IMR-90 (cell line): ENCODE results near the gene GNG7. TPM values are rescaled to one million over a fixed set of nuclear protein-coding genes. Genes with fewer than 3 reads are reported as not detected.

Experiments used
- ATAC-seq: fragments of 200-7000 bp; cut with Tn5 transposase; 2 replicates; pipeline ENCODE4 v1.9.1; 2020; ENCODE audit warnings: low read depth, mild to moderate bottlenecking, moderate library complexity
- BruUV-seq: library from RNA; stranded (reverse); fragments of 400-500 nt; replicated peaks from 2 replicates; lab custom pipeline; 2021; lab: Mats Ljungman, UMichigan
- CTCF ChIA-PET: fragments of 300-600 bp; formaldehyde crosslinking; extraction: SDS; loops from one replicate; lab custom pipeline; 2021; ENCODE audit warnings: antibody characterized with exemption; lab: Yijun Ruan, JAX
- POLR2A ChIA-PET: fragments of 300-600 bp; sonication (Branson Sonifier 250); formaldehyde crosslinking; loops from one replicate; lab custom pipeline; 2022; ENCODE audit warnings: antibody characterized with exemption; ENCODE audit not compliant: unreplicated experiment; lab: Charles Lee
- DNase-seq: peaks from one replicate; pipeline ENCODE4 v3.0.0; 2013
- H2AFZ ChIP-seq: replicated peaks from 2 replicates; pipeline ENCODE3; 2013; ENCODE audit warnings: low read length, mild to moderate bottlenecking; ENCODE audit not compliant: poor library complexity
- H2AK5ac ChIP-seq: 2 replicates; pipeline ENCODE4 v1.6.1; 2013; ENCODE audit warnings: low read depth, low read length, inconsistent platforms
- H2AK9ac ChIP-seq: replicated peaks from 2 replicates; pipeline ENCODE3; 2013; ENCODE audit warnings: mild to moderate bottlenecking, low read depth, low read length, moderate library complexity; ENCODE audit not compliant: poor library complexity
- H2BK120ac ChIP-seq: 2 replicates; pipeline ENCODE4 v1.6.1; 2013; ENCODE audit warnings: low read depth, low read length, inconsistent platforms
- H2BK15ac ChIP-seq: 3 replicates; pipeline ENCODE4 v1.6.1; 2013; ENCODE audit warnings: low read depth, low read length, inconsistent platforms
- H2BK20ac ChIP-seq: 2 replicates; pipeline ENCODE4 v1.6.1; 2013; ENCODE audit warnings: low read depth, mild to moderate bottlenecking, inconsistent platforms, low read length, moderate library complexity
- H2BK5ac ChIP-seq: 2 replicates; pipeline ENCODE4 v1.6.1; 2013; ENCODE audit warnings: mild to moderate bottlenecking, low read depth, low read length, inconsistent platforms; ENCODE audit not compliant: poor library complexity, severe bottlenecking
- H3K14ac ChIP-seq: replicated peaks from 2 replicates; pipeline ENCODE4 v1.6.1; 2013; ENCODE audit warnings: low read depth, low read length, inconsistent platforms
- H3K18ac ChIP-seq: 2 replicates; pipeline ENCODE4 v1.6.1; 2013; ENCODE audit warnings: low read depth, low read length, control low read depth
- H3K23ac ChIP-seq: 2 replicates; pipeline ENCODE4 v1.6.1; 2013; ENCODE audit warnings: low read depth, low read length, inconsistent platforms
- H3K27ac ChIP-seq: 2 replicates; pipeline ENCODE4 v1.5.1; 2013; ENCODE audit warnings: mild to moderate bottlenecking, control low read depth, low read length; ENCODE audit not compliant: insufficient read depth
- H3K27me3 ChIP-seq: 2 replicates; pipeline ENCODE4 v1.6.1; 2013; ENCODE audit warnings: low read length; ENCODE audit not compliant: control insufficient read depth, insufficient read depth
- H3K36me3 ChIP-seq: 2 replicates; pipeline ENCODE4 v1.6.1; 2013; ENCODE audit warnings: low read length, mixed read lengths; ENCODE audit not compliant: control insufficient read depth, insufficient read depth
- H3K4ac ChIP-seq: 2 replicates; pipeline ENCODE4 v1.6.1; 2013; ENCODE audit warnings: low read depth, low read length, inconsistent platforms
- H3K4me1 ChIP-seq: 2 replicates; pipeline ENCODE4 v1.6.1; 2013; ENCODE audit warnings: low read length, mixed read lengths; ENCODE audit not compliant: control insufficient read depth, insufficient read depth
- H3K4me2 ChIP-seq: 2 replicates; pipeline ENCODE4 v1.6.1; 2013; ENCODE audit warnings: low read depth, mild to moderate bottlenecking, control low read depth, low read length, moderate library complexity
- H3K4me3 ChIP-seq: 2 replicates; pipeline ENCODE4 v1.5.1; 2013; ENCODE audit warnings: low read depth, mild to moderate bottlenecking, control low read depth, low read length, moderate library complexity; ENCODE audit not compliant: insufficient read depth
- H3K56ac ChIP-seq: 2 replicates; pipeline ENCODE4 v1.6.1; 2013; ENCODE audit warnings: low read length, inconsistent platforms; ENCODE audit not compliant: insufficient read depth; ENCODE audit errors: extremely low read depth
- H3K79me1 ChIP-seq, 2 experiments: 2 replicates each; pipeline ENCODE4 v1.6.1; 2013; ENCODE audit warnings: low read length in 2 of 2, inconsistent platforms in 1 of 2, low read depth in 1 of 2
- H3K9ac ChIP-seq: 2 replicates; pipeline ENCODE4 v1.6.1; 2013; ENCODE audit warnings: low read depth, low read length, control low read depth
- H3K9me1 ChIP-seq: 2 replicates; pipeline ENCODE4 v1.6.1; 2013; ENCODE audit warnings: low read length, inconsistent platforms; ENCODE audit not compliant: insufficient read depth
- H3K9me3 ChIP-seq: 2 replicates; pipeline ENCODE4 v1.6.1; 2013; ENCODE audit warnings: low read length; ENCODE audit not compliant: control insufficient read depth, insufficient read depth
- H4K20me1 ChIP-seq: 2 replicates; pipeline ENCODE4 v1.6.1; 2013; ENCODE audit warnings: low read length, inconsistent platforms; ENCODE audit not compliant: insufficient read depth
- H4K5ac ChIP-seq: 2 replicates; pipeline ENCODE4 v1.6.1; 2013; ENCODE audit warnings: mild to moderate bottlenecking, low read depth, low read length, control low read depth
- H4K8ac ChIP-seq, 2 experiments: 2 replicates each; pipeline ENCODE4 v1.6.1; 2013; ENCODE audit warnings: low read depth in 2 of 2, low read length in 2 of 2, control low read depth in 1 of 2, inconsistent platforms in 1 of 2
- H4K91ac ChIP-seq: 2 replicates; pipeline ENCODE4 v1.6.1; 2013; ENCODE audit warnings: low read depth, low read length, inconsistent platforms; ENCODE audit not compliant: insufficient read depth
- BHLHE40 ChIP-seq: fragments of 150-350 bp; IDR thresholded peaks from 2 replicates; pipeline ENCODE4 v1.6.1; 2016; ENCODE audit warnings: mild to moderate bottlenecking, low read depth, low read length
- MXI1 ChIP-seq: IDR thresholded peaks from 2 replicates; pipeline ENCODE4 v1.6.1; 2012; ENCODE audit warnings: low read depth, mild to moderate bottlenecking, low read length, moderate library complexity, borderline replicate concordance
- RAD21 ChIP-seq: IDR thresholded peaks from 2 replicates; pipeline ENCODE4 v1.6.1; 2012; ENCODE audit warnings: low read length, improper control_type of control experiment
- WGBS, 2 experiments: methylation state at CpG; one replicate each; pipeline versions ENCODE4 v1.1.5 to v1.1.7; 2013; ENCODE audit warnings: missing lambda C conversion rate in 2 of 2; ENCODE audit not compliant: insufficient read length in 1 of 2; ENCODE audit errors: extremely low coverage in 2 of 2; 5-methylcytosine and 5-hydroxymethylcytosine counted together
- dilution Hi-C: fragments of 300-500 bp; cut with HindIII; formaldehyde crosslinking; loops from one replicate; pipeline ENCODE4 v1.14.3; 2018; ENCODE audit warnings: low sequenced_read_pairs; ENCODE audit not compliant: unreplicated experiment
- in situ Hi-C: fragments of 300-500 bp; cut with MboI; formaldehyde crosslinking; loops from 3 replicates; pipeline ENCODE4 v1.14.3; 2019; ENCODE audit warnings: low sequenced_read_pairs, inconsistent platforms, mixed read lengths
- intact Hi-C: fragments of 100-400 bp; cut with micrococcal nuclease; formaldehyde crosslinking; loops from 2 replicates; pipeline ENCODE4 v1.10.0; 2022
- polyA plus RNA-seq, 3 experiments: library from polyadenylated mRNA; depleted of rRNA; stranded (reverse); fragments of >200 nt; gene quantifications; 2 replicates each; pipeline ENCODE4 v1.2.3, GENCODE V29; 2012; ENCODE audit warnings: low replicate concordance in 1 of 3
- total RNA-seq: library from RNA; depleted of rRNA; stranded (reverse); fragments of >200 nt; gene quantifications from 2 replicates; pipeline ENCODE4 v1.2.3, GENCODE V29; 2012

GNG7 gene
- total and polyA plus RNA-seq, 2 of the 4 experiments (the other 2 are of a cell fraction): under 0.01 to 0.21 TPM

DNA sequence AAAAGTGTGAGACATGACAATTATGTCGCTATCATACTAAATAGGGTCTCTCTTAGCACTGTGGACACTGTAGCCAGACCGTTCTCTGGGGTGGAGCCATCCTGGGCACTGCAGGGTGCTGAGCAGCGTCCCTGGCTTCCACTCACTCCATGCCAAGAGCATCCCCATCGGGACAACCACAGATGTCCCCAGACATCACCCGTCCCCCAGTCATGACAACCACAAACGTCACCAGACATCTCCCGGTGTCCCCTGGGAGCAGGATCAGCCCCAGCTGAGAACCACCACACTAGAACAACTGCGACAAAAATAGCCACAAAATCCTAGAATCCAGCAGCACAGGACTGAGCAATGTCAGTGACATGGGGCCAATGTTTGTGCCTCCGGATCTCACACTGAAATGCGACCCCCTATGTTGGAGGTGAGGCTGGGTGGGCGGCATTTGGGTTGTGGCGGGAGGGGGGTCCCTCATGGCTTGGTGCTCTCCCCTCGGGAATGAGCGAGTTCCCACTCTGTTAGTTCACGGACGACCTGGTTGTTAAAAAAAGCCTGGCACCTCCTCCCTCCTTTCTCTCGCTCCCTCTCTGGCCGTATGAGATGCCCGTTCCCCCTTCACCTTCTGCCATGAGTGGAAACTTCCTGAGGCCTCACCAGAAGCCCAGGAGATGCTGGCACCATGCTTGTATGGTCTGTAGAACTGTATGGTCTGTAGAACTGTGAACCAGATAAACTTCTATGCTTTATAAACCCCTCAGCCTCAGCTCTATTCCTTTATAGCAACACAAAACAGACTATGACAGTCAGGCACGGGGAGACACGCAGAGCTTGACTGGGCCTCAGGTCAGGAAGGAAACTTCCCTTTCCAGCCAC is 132.7 kb downstream of the GNG7 start:
- no peak overlapping the region for H3K4ac ChIP-seq
- H3K27ac ChIP-seq: no peak overlapping the region
- no peak overlapping the region for H4K8ac ChIP-seq
- no peak overlapping the region for H3K56ac ChIP-seq
- no peaks in the 10 kb centered on the region for H3K27me3 ChIP-seq
- H2BK20ac ChIP-seq: no peak overlapping the region
- intact Hi-C loops: no loop called here
- no peak overlapping the region for H3K18ac ChIP-seq
- H4K20me1 ChIP-seq: no peaks in the 10 kb centered on the region
- H4K5ac ChIP-seq: no peak overlapping the region
- no TSS peak for BruUV-seq
- no peak overlapping the region for H4K91ac ChIP-seq
- no peak overlapping the region for H3K14ac ChIP-seq
- DNase-seq (no peak), ATAC-seq (no peak)
- H2AK5ac ChIP-seq: peak overlapping the region; percentile 39; the same call in 1 of the 2 replicates
- no peak overlapping the region for H2AK9ac ChIP-seq
- no peaks in the 10 kb centered on the region for H3K79me1 ChIP-seq
- H2AFZ ChIP-seq: no peak overlapping the region
- H3K9me1 ChIP-seq: no peaks in the 10 kb centered on the region
- no peaks in the 10 kb centered on the region for H3K36me3 ChIP-seq
- H2BK5ac ChIP-seq: no peak overlapping the region
- H3K4me3 ChIP-seq: no peak overlapping the region
- no peak for TF ChIP-seq RAD21
- no peak for TF ChIP-seq MXI1
- TF ChIP-seq BHLHE40: no peak
- no peak overlapping the region for H3K9ac ChIP-seq
- H3K9me3 ChIP-seq: peaks cover 3% of the 10 kb centered on the region; the same call in 1 of the 2 replicates
- no peak overlapping the region for H2BK15ac ChIP-seq
- H3K23ac ChIP-seq: no peak overlapping the region
- in situ Hi-C loops: no loop called here
- POLR2A ChIA-PET: no interaction called here
- H3K4me2 ChIP-seq: no peak overlapping the region
- dilution Hi-C loops: no loop called here
- CTCF ChIA-PET: no interaction called here
- no peaks in the 10 kb centered on the region for H3K4me1 ChIP-seq
- no peak overlapping the region for H2BK120ac ChIP-seq
- 79% methylated on average over 6 of the region's 21 CpGs; no CpG with 5 or more reads in 1 of the 2 experiments for WGBS, 2 experiments
